ENCODE measurements around the gene TCN1.

The TCN1 gene

DNA sequence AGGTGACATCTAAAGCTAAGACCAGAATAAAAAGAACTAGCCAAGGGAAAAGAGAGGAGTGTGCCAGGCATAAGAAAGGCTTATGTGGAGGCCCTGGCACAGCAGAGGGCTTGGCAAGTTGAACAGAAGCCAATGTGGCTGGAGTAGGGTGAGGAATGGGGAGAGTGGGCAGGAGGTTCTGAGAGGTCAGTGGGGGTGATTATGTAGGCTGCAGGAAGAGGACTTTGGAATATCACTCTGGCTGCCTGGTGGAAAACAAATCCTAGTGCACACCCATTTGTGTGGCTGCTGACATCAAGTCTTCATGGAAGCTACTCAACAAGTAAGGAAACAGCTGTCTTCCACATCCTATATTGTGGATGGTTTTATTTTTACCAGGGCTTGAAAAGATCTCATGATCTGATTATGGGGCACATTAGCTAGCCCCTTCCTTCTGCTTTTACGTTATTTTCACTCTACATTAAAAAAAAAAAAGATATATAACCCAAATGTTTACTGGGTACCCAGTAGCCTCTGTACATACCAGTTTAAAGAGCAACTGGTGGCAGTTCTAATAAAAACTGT lies 59.2 kb downstream of the TCN1 start:
- no peak for DNase-seq

DNA sequence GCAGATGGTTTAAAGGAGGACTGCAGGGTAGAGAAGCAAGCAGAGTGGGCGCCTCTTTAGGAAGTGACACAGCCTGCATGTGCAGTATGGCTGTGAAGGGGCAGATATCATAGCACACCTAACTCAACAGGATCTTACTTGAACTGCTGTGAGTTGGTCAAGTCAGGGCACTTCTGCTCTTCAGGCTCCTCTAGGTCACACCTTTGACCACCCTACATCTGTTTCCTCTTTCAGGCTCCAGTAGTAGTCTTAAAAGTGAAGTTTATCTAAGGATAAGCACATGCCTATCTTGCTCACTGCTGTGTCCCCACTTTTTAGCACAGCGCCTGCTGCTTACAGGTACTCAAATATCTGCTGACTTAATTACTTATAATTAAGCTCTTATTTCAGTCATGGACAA lies 62.2 kb downstream of the TCN1 start:
- no peak for DNase-seq
